GM19324 (cell line): ENCODE results near the gene SYNPO2.

Source experiments
- ATAC-seq: cut with Tn5 transposase; IDR thresholded peaks from one replicate; pipeline ENCODE4 v1.9.1; 2021; ENCODE audit warnings: mild to moderate bottlenecking, moderate library complexity; ENCODE audit not compliant: unreplicated experiment, low FRiP score

The SYNPO2 gene

GRCh38 chr4:119100655-119101054 lies 212.0 kb downstream of the SYNPO2 start:
- no peak for ATAC-seq

GRCh38 chr4:119103263-119103662 lies 214.6 kb downstream of the SYNPO2 start:
- no peak for ATAC-seq

- ATAC-seq = no peak
Observed at GRCh38 chr4:119104644-119105273, 216.1 kb downstream of the SYNPO2 start.

GRCh38 chr4:119105605-119106004 lies 217.0 kb downstream of the SYNPO2 start:
- ATAC-seq = no peak

- no peak for ATAC-seq
Observed at GRCh38 chr4:119106036-119107000, 217.7 kb downstream of the SYNPO2 start.

- no peak for ATAC-seq
Observed at GRCh38 chr4:119110121-119110520, 221.5 kb downstream of the SYNPO2 start.
